HEK293 (cell line): ENCODE results near the gene KCNS1.

Experiments
- ZNF157 ChIP-seq: fragments of 450-650 bp; formaldehyde crosslinking; IDR thresholded peaks from 2 replicates; pipeline ENCODE4 v1.5.1; 2016; ENCODE audit warnings: missing biosample characterization, missing genetic modification characterization
- TF ChIP-seq, protein P1 (sequence below): fragments of 450-650 bp; formaldehyde crosslinking; IDR thresholded peaks from 2 replicates; pipeline ENCODE4 v1.5.1; 2016; ENCODE audit warnings: missing biosample characterization, missing genetic modification characterization

DNA sequence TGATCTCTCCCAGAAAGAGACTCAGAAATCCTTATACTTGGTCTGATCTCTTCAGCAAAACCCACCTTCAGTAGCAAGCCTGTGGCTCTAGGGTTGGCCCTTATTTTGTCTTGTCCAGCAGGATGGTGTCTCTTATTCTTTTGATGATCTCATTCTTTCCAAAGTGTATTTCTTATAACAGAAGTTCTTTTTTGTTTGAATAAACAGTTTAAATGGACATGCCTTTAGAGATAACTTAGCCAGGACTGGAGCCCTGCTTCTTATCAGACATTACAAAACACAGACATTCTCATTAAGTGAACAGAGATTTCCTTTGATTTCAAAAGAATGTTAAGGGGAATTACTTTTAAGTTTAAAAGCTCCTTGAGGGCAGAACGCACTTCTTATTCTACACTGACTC is 31.7 kb downstream of the KCNS1 start:
- TF ChIP-seq, protein P1, sequence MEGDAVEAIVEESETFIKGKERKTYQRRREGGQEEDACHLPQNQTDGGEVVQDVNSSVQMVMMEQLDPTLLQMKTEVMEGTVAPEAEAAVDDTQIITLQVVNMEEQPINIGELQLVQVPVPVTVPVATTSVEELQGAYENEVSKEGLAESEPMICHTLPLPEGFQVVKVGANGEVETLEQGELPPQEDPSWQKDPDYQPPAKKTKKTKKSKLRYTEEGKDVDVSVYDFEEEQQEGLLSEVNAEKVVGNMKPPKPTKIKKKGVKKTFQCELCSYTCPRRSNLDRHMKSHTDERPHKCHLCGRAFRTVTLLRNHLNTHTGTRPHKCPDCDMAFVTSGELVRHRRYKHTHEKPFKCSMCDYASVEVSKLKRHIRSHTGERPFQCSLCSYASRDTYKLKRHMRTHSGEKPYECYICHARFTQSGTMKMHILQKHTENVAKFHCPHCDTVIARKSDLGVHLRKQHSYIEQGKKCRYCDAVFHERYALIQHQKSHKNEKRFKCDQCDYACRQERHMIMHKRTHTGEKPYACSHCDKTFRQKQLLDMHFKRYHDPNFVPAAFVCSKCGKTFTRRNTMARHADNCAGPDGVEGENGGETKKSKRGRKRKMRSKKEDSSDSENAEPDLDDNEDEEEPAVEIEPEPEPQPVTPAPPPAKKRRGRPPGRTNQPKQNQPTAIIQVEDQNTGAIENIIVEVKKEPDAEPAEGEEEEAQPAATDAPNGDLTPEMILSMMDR (tag by site-specific recombination) = no peak
- TF ChIP-seq ZNF157 (tag by site-specific recombination) = no peak
